HG03066 (cell line): Measurements from ENCODE around the gene MAPK4.

Source experiments
- ATAC-seq: cut with Tn5 transposase; IDR thresholded peaks from one replicate; pipeline ENCODE4 v1.9.1; 2021; ENCODE audit warnings: low read depth; ENCODE audit not compliant: unreplicated experiment

MAPK4 gene

DNA sequence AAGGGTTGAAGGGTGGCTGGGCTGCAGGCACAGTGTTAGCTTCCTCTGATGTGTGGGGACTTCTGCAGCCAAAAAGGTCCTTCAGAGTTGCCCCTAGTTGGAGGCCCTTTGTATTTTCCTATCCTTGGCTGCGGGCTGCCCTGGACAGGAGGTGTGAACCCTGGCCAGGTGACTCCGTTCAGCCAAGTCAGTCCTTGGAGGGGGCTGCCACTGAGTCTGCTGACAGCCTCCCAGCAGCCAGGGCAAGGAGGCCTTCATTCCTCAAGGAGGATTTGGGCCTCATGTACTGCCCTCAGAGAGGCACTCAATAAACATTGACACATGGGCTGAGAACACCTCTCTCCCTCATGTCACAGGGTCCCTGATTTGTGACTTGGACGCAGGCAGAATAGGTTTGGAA is 62.4 kb downstream of the MAPK4 start:
- no peak for ATAC-seq

DNA sequence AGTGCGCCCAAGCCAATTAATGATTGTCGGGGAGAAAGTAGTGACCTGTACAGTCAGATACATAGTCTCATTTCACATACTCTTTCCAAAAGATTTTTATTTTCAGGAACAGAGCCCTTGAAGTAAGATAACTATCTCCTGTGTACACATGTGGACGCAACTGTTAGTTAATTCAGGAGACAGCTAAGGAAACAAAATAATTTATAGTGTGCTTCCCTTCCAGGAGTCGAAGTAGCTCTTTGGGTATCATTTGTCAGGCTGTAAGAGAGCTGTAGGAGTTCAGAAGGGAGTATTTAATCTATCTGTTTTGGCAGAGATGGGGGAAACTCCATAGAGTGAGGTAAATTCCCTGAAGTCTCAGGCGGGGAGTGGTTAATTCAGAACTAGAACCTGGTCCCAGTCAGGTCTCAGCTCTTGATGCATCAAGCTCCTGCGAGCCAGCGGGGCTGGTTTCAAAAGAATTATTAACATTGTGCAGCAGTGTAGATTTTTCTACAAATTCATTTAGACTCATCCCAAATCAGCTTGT is 63.0 kb downstream of the MAPK4 start:
- no peak for ATAC-seq

DNA sequence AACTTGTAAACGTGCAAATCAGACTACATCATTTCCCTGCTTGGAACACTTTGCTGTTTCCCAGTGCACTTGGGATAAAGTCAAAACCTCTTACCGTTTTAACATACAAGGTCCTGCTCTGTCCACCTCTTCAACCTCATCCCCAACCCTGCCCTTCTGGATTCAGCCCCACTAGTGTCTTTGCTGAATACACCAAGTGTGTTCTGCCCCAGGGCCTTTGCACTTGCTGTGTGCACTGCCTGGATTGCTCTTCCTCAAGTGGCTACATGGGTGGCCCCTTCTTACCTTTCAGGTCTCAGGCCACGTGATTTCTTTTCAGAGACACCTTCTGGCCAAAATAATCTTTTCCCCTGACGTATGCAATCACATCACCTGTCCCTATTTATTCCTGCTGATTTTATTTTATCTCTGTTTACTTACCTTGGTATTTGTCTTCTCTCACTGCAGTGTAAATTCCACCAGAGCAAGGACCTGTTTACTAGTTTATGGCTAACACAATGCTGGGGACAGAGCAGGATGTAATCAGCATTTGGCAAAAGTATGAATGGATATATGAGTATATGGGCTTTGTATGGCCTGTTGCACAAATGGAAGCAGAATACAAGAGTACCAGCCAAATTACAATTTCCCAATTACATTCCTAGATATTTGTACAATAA is 63.9 kb downstream of the MAPK4 start:
- ATAC-seq = no peak

DNA sequence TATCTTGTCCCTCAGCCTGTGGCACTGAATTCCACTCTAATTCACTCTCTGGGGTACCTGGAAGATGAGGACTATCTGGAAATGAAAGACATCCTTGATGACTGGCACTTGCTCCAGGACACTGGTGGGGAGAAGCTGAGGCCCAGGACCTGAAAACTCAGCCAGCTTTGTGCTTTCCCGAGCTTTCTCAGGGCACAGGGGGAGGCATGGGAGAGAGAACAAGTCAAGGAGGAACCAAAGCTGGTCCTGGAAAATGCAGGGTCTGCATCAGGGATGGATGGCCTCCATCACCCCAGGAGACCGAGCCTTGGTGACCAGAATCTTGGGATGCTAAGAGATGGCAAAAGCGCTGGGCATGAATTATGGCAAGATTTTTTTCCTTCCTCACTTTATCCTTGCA is 65.1 kb downstream of the MAPK4 start:
- no peak for ATAC-seq

DNA sequence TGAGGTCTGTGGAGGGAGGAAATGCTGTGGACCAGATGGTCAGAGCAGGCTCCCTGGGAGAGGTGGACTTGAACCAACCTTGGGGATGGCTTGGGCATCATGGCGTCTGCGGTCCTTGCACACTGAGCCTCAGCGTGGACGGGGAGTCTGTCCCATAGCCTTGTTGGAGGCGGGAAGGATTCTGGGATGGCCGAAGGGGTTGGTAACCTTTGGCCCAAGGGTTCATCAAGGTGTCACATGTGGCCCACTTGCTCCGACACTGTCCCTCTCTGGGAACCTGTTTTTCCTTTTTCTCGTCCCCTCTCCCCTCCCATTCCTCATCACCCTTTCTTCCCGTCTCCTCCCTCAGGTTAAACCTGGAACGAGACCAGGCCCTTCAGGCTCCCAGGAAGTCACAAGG is 66.4 kb downstream of the MAPK4 start:
- ATAC-seq = no peak

DNA sequence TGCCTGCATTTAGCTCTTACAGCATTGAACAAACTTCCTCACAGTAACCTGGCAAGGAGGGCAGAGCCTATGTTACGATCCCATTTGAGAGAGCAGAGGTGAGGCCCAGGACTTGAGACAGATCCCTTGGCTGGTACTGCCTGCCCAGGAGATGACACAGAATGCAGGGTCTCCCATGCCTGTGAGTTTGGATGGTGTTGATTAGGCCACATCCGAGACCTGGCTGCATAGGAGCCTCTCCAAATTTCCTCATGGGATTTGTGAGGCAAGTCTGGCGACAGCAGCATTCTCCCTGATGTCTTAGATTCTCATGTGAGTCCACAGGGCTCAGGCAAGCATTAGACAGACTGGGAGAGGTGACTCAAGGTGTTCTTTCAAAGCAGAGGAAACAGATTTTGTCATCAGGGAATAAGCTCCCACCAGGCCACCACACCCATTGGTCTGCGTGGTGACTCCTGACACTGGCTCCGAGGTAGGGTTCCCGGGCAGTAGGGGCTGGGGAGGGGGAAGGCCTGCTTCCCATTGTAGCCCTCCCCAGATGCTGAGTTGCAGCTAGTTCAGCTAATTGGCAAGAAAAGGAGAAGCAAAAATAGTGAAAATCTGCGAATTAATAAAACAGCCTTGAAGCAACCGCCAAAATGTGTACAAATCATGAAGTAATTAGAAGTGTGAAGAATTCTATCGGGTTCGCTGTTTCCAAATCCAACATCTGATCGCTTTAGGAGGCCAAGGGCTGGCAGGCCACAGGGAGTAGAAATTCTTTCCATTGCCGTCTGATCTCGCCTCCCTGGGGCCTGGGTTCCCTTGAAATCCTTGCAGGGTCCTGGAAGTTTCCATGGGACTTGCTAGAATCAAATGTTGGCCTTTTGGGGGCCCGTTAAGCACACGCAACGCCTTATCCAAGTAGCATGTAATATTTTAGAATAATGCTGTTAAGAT is 68.0 kb downstream of the MAPK4 start:
- ATAC-seq = no peak

DNA sequence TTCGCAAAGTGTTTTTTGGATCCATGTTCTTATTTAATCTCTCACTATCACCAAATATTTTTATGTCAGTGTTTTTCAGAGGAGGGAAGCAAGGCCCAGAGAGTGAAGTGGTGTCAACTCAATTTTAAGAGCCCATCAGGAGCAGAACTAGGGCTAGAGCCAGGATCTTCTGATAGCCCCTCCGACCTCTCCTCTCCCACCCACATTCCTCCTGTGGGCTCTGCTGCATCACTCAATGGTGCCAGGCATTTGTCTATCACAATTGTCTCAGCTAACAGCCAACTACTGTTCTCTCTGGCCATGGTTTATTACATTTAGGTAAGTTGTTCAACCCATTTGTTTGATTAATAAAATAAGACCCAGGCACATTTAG is 68.6 kb downstream of the MAPK4 start:
- no peak for ATAC-seq

DNA sequence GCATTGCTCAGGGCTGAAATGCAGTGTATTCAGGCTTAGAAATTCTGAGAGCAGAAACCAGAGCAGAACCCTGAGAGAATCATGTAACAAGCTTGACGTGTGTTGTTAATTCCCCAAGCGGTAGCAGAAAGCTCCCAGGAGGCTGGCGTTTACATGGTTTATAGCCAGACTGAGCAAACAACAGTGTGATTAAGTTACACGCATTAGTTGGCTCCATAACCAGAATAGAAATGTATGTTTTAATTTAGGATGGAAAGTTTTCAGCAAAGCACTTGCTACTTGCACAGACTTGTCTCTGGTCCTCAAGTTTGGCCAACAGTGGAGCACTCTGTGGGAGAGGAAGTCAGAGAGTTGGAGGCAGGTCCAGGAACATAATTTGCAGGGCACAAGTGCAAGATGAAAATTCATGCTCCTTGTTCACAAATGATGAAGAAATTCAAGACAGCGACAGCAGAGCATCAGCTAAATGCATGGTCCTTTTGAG is 69.3 kb downstream of the MAPK4 start:
- ATAC-seq = no peak

DNA sequence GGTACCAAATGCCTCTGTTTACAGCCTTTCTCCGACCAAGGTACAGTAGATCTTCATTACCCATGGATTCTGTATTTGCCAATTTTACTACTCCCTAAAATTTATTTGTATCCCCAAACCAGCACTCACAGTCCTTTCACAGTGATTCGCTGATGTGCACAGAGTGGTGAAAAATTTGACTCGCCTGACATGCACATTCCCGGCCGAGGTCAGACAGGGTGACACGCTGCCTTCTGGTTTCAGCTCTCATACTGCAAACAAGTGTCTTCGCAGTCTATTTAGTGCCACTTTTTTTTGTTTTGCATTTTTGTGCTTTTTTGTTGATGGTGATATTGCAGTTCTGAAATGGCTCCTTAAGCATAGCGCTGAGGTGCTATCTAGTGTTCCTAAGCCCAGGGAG is 71.0 kb downstream of the MAPK4 start:
- ATAC-seq = no peak

DNA sequence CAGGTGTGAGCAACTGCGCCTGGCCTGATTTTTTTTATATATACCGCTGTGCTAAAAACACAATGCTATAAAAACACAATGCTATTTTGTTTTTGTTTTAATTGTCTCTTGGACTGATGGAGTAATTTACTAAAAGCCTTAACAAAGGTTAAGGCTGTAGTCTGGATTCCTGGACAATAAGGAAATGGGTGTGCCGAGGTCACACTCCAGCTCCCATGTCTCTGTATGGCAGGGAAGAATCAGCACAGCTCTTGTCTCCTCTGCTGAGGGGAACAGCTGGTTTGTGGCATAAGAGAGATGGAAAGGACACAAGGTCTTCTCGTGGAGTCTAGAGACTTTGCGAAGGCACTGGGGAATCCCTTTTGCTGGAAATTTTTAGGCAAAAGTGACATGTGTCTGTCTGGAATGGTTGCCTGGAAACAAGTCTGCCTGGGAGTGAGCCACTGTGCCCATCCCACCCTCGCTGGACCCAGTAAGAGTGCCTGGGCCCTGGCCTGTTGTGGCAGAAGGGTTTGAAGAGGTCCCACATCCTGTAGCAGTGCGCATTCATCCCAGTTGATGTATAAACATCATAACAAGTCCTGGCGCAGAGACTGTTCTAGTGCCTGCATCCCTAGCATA is 73.1 kb downstream of the MAPK4 start:
- no peak for ATAC-seq

DNA sequence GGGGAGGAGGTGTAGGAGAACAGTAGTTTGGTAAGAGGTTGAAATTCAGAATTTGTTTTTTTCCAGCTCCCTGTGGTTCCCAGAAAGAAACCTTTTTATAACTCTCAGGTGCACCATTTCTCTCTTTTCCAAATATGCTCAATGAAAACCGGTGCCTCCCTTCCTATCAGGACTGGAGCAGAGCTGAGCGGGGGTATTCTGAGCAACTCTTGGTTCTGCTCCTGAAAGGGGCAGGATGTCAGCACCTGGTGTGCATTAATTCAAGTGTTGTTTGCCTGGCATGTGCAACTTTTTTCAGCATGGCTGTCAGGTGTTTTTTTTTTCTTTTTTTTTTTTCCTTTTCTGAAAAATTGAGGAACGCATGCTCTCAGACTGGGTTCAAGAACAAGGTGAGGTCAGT is 74.1 kb downstream of the MAPK4 start:
- no peak for ATAC-seq

DNA sequence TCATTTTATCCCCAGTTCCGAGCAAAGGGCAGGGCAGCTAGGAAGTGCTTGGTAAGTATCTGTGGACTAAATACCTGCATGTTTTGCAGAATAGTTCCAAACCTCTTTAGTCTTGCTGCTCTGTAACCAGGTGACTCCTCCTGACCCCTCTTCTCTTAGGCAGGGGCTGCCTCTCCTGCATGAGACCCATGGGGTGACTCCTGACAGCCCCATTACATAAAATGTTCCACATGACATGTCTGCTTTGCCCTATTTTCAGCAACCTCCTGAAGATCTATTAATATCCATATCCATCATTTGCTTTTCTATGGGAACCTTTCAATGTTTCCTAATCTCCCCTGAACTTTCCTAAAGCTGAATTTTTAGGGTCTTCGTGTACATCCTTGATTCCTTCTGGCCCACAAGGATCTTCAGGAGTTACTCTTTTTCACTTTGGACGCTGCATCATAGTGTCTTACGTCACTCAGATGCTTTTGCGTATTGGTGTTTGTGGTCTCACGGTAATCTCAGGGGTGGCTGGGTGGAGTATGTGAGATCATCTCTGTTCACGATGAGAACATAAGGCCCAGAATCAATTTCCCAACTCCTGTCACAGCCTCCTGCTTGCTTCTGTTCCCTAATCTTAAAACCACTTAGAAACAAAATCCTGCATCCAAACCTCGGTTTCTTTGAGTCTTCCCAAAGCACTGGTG is 76.6 kb downstream of the MAPK4 start:
- no peak for ATAC-seq

DNA sequence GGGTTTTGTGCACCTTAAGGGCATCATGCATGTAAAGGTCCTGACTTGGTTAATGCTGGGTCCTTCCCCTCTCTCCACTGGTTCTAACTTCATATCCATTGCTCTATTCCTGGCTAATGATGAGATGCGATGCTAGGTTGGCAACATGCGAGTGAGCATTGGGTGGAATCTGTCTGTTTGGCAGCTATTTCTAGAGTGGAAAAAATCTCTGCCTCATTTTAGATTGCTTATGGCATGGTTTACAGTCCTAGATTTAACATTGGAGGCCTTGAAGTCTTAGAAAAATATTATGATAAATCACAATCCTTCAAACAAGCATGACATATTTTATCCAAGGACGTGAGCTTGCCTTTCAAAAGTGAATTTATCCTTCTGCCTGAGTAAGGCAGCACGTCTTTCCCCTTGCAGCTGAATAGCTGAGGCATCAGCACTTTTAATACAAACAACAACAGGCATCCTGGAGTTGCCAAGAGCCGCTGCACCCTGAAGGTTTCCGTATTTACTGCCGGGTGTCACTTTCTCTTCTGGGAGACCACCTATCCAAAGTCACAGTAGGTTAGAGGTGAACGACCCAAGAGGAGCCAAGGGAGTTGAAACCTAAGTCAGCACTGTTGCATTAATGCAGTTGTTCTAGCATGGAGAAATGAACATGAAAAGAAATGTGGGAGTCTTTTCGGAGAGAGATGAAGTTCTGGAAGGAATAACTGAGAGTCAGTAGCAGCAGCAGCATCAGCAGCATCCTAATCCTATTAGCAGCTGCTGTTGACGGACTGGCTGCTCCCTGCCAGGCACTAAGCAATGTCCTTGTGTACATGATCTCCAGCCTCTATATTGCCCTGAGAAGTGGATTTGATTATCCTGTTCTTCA is 78.4 kb downstream of the MAPK4 start:
- no peak for ATAC-seq

DNA sequence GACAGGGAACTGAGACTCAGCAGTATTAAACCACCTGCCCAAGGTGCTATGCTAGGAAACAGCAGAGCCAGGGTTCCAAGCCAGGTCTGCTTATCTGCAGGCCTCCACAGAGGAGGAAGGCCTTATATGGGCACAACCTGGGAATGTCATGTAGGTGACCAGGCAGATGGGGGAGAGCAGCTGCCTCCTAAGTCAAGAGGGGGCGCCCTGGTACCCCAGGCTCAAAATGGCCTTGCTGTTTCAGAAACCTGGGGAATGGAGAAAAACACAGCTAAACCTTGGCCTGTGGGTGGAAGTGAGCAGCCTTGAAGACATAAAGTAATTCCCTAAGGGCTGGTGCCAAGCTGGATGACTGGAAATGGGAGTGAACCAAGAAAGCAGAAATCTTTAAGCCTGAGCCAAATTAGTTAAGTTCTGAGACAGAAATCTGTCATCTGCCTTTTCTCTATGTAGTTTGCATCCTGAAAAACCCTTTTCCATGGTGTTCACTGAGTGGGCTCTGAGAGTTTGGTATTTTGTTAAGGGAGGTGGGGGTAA is 79.1 kb downstream of the MAPK4 start:
- ATAC-seq = no peak

DNA sequence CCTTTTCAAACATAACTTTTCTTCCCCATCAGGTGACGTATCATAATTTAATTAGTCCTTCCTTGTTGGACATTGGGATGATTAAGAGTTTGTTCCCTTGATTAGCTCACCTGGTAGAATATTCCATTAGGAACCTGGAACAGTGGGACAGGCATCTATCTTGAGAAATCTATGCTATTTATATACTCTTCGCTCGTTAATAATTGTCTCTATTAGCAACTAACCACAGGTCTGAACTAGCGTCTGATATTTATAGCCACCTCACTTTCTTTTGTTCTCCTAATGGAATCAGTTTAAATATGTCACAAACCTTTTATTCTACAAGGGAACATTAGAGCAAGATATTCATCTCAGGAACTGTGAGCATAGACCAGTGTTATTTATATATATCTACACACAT is 79.8 kb downstream of the MAPK4 start:
- ATAC-seq = no peak

DNA sequence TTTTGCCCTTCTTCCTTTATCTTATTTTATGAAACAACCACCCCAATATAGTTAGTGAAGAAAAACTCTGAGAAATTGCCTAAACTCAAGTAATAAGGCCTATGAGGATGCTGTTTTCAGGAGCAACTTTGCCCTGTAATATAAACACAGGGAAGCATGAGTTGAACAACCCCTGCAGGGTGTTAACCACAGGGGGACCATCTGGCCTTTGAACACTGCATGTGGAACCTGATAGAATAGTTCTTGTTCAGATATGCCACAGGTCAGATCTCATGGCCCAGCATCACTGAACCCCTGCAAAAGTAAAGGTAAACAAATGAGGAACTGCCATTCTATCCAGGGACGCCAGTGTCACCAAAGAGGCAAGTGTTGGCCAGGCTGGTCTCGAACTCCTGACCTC is 82.6 kb downstream of the MAPK4 start:
- no peak for ATAC-seq

DNA sequence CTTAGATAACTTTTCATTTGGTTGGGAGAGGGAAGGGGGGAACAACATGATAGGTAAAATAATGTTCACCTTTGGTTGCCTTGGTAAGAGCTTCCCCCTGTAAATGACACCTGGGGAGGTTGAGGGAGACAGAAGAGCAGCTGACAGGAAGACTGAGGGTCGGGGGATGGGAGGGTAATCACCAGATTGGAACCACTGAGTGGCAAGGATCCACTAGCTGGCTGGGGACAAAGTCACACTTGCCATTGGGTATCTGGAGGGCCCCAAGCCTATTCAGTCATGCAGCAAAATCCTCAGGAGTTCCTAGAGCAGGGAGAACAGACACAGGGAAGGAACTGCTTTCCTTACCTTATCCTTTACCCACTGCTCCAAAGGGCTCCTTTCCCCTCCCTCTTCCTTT is 84.3 kb downstream of the MAPK4 start:
- no peak for ATAC-seq

DNA sequence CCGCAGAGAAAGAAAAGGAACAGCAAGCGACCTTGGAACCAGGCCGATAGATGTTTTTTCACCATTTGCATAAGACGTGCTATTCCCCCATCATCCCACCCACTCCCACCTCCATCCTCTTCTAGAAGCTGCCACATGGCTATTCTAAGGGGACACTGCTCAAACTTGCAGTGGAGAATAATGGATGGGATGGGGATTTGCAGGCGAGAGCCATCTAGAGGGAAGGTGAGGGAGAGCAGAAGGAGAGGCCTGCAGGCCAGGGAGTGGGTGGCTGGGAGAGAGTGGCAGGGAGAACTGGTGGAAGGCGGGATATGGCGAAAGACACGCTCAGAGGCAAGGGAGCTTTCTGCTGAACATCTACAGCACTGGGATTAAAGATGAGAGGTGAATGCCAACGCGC is 84.9 kb downstream of the MAPK4 start:
- ATAC-seq = no peak

DNA sequence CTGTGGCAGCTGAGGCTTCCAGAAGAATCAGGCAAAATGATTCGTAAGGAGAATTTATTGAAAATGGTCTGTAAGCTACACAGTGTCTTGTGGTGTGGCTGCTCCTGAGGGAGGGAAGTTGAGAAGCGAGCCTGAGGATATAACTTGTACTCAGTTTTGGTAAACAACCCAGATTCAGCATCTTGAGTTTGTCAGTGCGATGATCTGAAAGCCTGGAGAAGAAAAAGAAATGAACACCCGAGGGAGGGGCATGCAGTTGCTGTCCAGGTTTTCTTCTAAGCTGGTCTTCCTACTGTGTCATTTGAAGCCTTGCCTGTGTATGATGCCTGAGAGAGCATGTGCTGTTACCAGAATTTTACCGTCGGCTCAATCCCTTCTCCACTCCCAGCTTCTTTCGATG is 87.3 kb downstream of the MAPK4 start:
- no peak for ATAC-seq

DNA sequence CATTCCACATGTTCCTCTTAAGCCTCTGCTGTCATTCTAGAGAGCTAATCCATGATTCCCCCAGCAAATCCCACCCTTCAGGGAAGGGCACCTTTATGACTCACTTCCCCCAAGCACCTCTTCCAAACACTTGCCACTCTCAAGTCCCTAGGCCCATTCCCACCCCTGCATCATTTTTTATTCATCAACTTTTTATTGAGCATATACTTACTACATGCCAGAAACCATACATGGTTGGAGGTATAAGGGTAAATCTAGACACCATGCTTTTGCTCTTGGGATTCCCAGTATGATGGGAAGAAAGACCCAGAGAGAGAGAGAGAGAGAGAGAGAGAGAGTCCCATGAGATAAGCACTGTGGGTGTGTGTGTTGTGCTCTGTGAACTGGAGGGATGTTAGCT is 87.9 kb downstream of the MAPK4 start:
- ATAC-seq = no peak
